Keratinocyte (primary cell): Measurements from ENCODE around the gene LRRC10. TPM values are rescaled to one million over a fixed set of nuclear protein-coding genes. Genes with fewer than 3 reads are reported as not detected.

ENCODE experiments used
- DNase-seq: peaks from one replicate; pipeline ENCODE4 v3.0.0-alpha.2; 2011; ENCODE audit warnings: low read depth, missing footprints, low spot score
- FAIRE-seq: peaks from 2 replicates; lab custom pipeline; 2011; peaks lifted over from hg19 to GRCh38; lab: Jason Lieb, UNC
- H2AFZ ChIP-seq: 2 replicates; pipeline ENCODE4 v1.6.0; 2012; ENCODE audit warnings: low read length, control low read depth, inconsistent platforms; ENCODE audit not compliant: control insufficient read depth
- H3K27ac ChIP-seq: 2 replicates; pipeline ENCODE4 v1.5.1; 2011; ENCODE audit warnings: low read length; ENCODE audit not compliant: control insufficient read depth, insufficient read depth
- H3K27me3 ChIP-seq: 3 replicates; pipeline ENCODE4 v1.6.0; 2011; ENCODE audit warnings: low read length; ENCODE audit not compliant: control insufficient read depth, insufficient read depth; ENCODE audit errors: extremely low read depth
- H3K36me3 ChIP-seq, 2 experiments: 2 replicates in 1 of 2; 3 replicates in 1 of 2; pipeline ENCODE4 v1.5.1; 2011; ENCODE audit warnings: low read length in 2 of 2, mild to moderate bottlenecking in 1 of 2; ENCODE audit not compliant: control insufficient read depth in 2 of 2, insufficient read depth in 2 of 2; ENCODE audit errors: extremely low read depth in 1 of 2
- H3K4me1 ChIP-seq: 3 replicates; pipeline ENCODE4 v1.5.1; 2011; ENCODE audit warnings: low read length; ENCODE audit not compliant: control insufficient read depth, insufficient read depth; ENCODE audit errors: extremely low read depth
- H3K4me2 ChIP-seq: 3 replicates; pipeline ENCODE4 v1.6.0; 2011; ENCODE audit warnings: low read depth, low read length; ENCODE audit not compliant: control insufficient read depth, insufficient read depth; ENCODE audit errors: extremely low read depth
- H3K4me3 ChIP-seq, 3 experiments: fragments of 200-600 bp in 1 of 3; sonication (generic) in 1 of 3; 2 replicates in 2 of 3; 3 replicates in 1 of 3; pipeline ENCODE4 v1.5.1; 2011 to 2016; ENCODE audit warnings: low read length in 3 of 3, mild to moderate bottlenecking in 3 of 3, control low read depth in 2 of 3, inconsistent platforms in 1 of 3, low read depth in 1 of 3, mixed read lengths in 1 of 3, mixed run types in 1 of 3, moderate library complexity in 1 of 3; ENCODE audit not compliant: control insufficient read depth in 2 of 3, insufficient read depth in 2 of 3; ENCODE audit errors: extremely low read depth in 1 of 3
- H3K79me2 ChIP-seq: 2 replicates; pipeline ENCODE4 v1.6.0; 2012; ENCODE audit warnings: low read length; ENCODE audit not compliant: control insufficient read depth, insufficient read depth
- H3K9ac ChIP-seq: 3 replicates; pipeline ENCODE4 v1.6.0; 2011; ENCODE audit warnings: low read length; ENCODE audit not compliant: control insufficient read depth, insufficient read depth; ENCODE audit errors: extremely low read depth
- H3K9me1 ChIP-seq: 3 replicates; pipeline ENCODE4 v1.6.0; 2011; ENCODE audit warnings: low read length; ENCODE audit not compliant: control insufficient read depth, insufficient read depth; ENCODE audit errors: extremely low read depth
- H3K9me3 ChIP-seq: 2 replicates; pipeline ENCODE4 v1.5.1; 2012; ENCODE audit warnings: low read depth, low read length; ENCODE audit not compliant: control insufficient read depth
- H4K20me1 ChIP-seq: 3 replicates; pipeline ENCODE4 v1.6.0; 2011; ENCODE audit warnings: low read length; ENCODE audit not compliant: control insufficient read depth, insufficient read depth; ENCODE audit errors: extremely low read depth
- EZH2 ChIP-seq: IDR thresholded peaks from one replicate; pipeline ENCODE4 v1.6.1; 2012; ENCODE audit warnings: inconsistent platforms, mild to moderate bottlenecking, low read length, moderate library complexity
- dilution Hi-C: fragments of 300-500 bp; cut with MboI; formaldehyde crosslinking; loops from one replicate; pipeline ENCODE4 v1.7.0; 2020; ENCODE audit warnings: low sequenced_read_pairs; ENCODE audit not compliant: extremely low pct_ligation_motif_present
- polyA plus RNA-seq, 5 experiments: library from polyadenylated mRNA; depleted of rRNA in 3 of 5; stranded (reverse) in 3 of 5; stranded (forward) in 1 of 5; unstranded in 1 of 5; fragments of >200 nt; gene quantifications; 1 replicate in 1 of 5; 2 replicates in 3 of 5; 3 replicates in 1 of 5; pipeline versions ENCODE4 v1.2.1 to v1.2.3, GENCODE V29; 2011 to 2012; ENCODE audit warnings: missing spikeins in 2 of 5, low read depth in 1 of 5, low replicate concordance in 1 of 5
- TF ChIP-seq, protein P1 (sequence below), 3 experiments: IDR thresholded peaks in 1 of 3; conservative IDR thresholded peaks in 1 of 3; optimal IDR thresholded peaks in 1 of 3; 2 replicates in 2 of 3; 3 replicates in 1 of 3; pipeline versions ENCODE3 to v1.5.1; 2011; ENCODE audit warnings: low read length in 3 of 3, mild to moderate bottlenecking in 3 of 3, moderate library complexity in 2 of 3, control low read depth in 1 of 3, inconsistent platforms in 1 of 3; ENCODE audit not compliant: insufficient read depth in 2 of 3; ENCODE audit errors: extremely low read depth in 1 of 3

Gene LRRC10
- polyA plus RNA-seq, 1 donor (not counting 4 experiments of a cell fraction or from before 2014, with no cell fraction given) = not detected

GRCh38 chr12:69600804-69601203 lies 9.9 kb downstream of the LRRC10 start:
- no peaks in the 10 kb centered on the region for H3K9me3 ChIP-seq
- DNase-seq = no peak
- no peaks in the 10 kb centered on the region for H3K79me2 ChIP-seq
- H3K9ac ChIP-seq = no peak overlapping the region
- no peak overlapping the region for H3K4me2 ChIP-seq
- H3K36me3 ChIP-seq = peaks cover 17 to 31% of the 10 kb centered on the region in 2 experiments
- no peaks in the 10 kb centered on the region for H3K9me1 ChIP-seq
- H4K20me1 ChIP-seq = no peaks in the 10 kb centered on the region
- no peak overlapping the region for H2AFZ ChIP-seq
- H3K27ac ChIP-seq = no peak overlapping the region
- no peaks in the 10 kb centered on the region for H3K4me1 ChIP-seq
- no peak for FAIRE-seq
- TF ChIP-seq, protein P1, sequence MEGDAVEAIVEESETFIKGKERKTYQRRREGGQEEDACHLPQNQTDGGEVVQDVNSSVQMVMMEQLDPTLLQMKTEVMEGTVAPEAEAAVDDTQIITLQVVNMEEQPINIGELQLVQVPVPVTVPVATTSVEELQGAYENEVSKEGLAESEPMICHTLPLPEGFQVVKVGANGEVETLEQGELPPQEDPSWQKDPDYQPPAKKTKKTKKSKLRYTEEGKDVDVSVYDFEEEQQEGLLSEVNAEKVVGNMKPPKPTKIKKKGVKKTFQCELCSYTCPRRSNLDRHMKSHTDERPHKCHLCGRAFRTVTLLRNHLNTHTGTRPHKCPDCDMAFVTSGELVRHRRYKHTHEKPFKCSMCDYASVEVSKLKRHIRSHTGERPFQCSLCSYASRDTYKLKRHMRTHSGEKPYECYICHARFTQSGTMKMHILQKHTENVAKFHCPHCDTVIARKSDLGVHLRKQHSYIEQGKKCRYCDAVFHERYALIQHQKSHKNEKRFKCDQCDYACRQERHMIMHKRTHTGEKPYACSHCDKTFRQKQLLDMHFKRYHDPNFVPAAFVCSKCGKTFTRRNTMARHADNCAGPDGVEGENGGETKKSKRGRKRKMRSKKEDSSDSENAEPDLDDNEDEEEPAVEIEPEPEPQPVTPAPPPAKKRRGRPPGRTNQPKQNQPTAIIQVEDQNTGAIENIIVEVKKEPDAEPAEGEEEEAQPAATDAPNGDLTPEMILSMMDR (optimal IDR thresholded peaks at IDR 0.05 in 1 of 3, IDR thresholded peaks at IDR 0.05 in 1 of 3, conservative IDR thresholded peaks at IDR 0.05 in 1 of 3; ENCODE audit: extremely low read depth in 1 of 3, insufficient read depth in 2 of 3, low read length in 3 of 3) = no peak
- no peak for TF ChIP-seq EZH2
- dilution Hi-C loops = no loop called here
- H3K27me3 ChIP-seq = no peaks in the 10 kb centered on the region
- no peak overlapping the region for H3K4me3 ChIP-seq

- FAIRE-seq (no peak), DNase-seq (no peak)
- Histone ChIP-seq H3K9me1 (no peaks in the 10 kb centered on the region), H3K9me3 (no peaks in the 10 kb centered on the region), H3K27me3 (no peaks in the 10 kb centered on the region), H3K36me3 (peaks cover 23 to 47% of the 10 kb centered on the region in 2 experiments), H3K9ac (no peak overlapping the region), H2AFZ (no peak overlapping the region), H3K79me2 (peaks cover 2% of the 10 kb centered on the region), H3K4me2 (no peak overlapping the region), H3K4me3 (no peak overlapping the region), H3K27ac (no peak overlapping the region), H4K20me1 (no peaks in the 10 kb centered on the region), H3K4me1 (no peaks in the 10 kb centered on the region)
- dilution Hi-C loops = no loop called here
- TF ChIP-seq, protein P1 (optimal IDR thresholded peaks at IDR 0.05 in 1 of 3, IDR thresholded peaks at IDR 0.05 in 1 of 3, conservative IDR thresholded peaks at IDR 0.05 in 1 of 3; ENCODE audit: extremely low read depth in 1 of 3, insufficient read depth in 2 of 3, low read length in 3 of 3) = no peak
- TF ChIP-seq EZH2 = no peak
Observed at GRCh38 chr12:69598174-69598753, 12.4 kb downstream of the LRRC10 start.
